Stimulated activated CD8-positive, alpha-beta memory T cell treated with anti-CD3 and anti-CD28 coated beads, Interleukin-7, amount 100 ng/mL, for 1 hour (primary cell): ENCODE data around the gene FOXN3.

ENCODE experiments used
- DNase-seq, 2 donors: peaks; one replicate each; pipeline ENCODE4 v3.0.0-alpha.2; 2020; ENCODE audit warnings: low read depth in 2 of 2

FOXN3 gene

GRCh38 chr14:89277203-89277602 lies 139.8 kb downstream of the FOXN3 start:
- no peak for DNase-seq

DNA sequence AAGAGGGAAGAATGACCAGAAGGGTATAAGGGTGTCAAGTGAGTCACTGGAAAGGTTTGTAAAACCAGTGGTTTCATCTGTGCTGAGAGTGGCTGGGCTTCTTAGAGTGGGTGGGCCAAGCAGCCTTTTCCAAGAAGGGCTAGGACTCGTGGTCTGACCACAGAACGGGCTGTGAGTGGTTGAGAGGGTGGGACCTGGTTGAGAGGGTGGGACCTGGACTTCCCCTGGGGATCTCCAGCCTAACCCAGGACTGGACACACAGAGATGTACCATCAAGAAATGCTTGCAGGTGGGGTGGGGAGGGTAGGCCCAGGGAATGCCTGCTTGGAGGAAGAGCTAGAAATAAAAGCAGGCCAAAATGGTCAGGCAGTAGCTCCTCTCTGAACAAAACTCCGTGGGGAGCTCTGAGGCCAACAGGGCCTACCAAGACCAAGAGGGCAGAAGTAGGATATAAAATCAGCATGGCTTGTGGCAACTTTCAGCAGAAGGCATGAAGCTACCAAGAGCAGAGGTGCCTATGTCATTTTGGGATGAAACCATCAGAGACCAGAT lies 140.5 kb downstream of the FOXN3 start:
- peak; percentile 16 to 40 for DNase-seq

- DNase-seq, result no peak
These were observed 146.4 kb downstream of the FOXN3 start for GRCh38 chr14:89270439-89271227.

GRCh38 chr14:89269404-89269803 lies 147.6 kb downstream of the FOXN3 start:
- DNase-seq, result no peak

- no peak for DNase-seq
These were observed 148.5 kb downstream of the FOXN3 start for GRCh38 chr14:89268514-89268913.

DNA sequence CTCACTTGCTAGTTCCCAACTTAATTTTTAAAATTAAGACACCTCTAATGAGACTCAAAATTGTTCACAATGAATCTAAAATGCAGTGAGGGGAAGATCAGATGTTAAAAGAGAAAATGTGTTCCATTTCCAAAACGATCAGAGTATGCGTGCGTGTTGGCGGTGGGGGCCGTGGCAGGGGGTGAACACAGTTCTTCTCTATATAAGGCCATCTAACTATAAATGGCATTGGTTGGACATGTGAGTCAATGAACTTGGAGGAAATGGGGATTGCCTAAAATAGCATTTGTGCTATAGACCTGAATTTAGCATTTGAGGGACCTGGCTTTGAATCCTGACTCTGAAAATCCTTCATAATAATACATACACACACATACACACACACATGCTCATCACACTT lies 149.4 kb downstream of the FOXN3 start:
- DNase-seq, result no peak

DNA sequence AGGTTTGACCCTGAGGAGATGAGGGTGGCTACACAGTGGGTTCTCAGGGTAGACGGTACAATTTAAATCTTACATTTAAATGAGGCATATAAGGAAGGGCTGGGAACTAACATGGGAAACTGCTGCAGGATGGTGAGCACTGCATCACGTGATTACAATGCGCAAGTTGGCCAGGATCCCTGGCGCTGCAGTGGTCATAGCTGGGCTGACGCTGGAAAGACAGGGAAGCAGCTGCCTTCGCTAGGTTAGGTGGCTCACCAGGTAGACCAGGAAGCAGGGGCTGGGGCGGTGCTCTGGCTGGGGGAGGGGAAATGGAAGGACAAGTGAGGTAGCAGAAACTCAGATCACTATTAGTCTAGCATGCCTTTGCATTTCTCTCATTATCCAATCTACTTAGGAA lies 149.9 kb downstream of the FOXN3 start:
- DNase-seq, result no peak

GRCh38 chr14:89266754-89267153 lies 150.3 kb downstream of the FOXN3 start:
- DNase-seq, result no peak

DNA sequence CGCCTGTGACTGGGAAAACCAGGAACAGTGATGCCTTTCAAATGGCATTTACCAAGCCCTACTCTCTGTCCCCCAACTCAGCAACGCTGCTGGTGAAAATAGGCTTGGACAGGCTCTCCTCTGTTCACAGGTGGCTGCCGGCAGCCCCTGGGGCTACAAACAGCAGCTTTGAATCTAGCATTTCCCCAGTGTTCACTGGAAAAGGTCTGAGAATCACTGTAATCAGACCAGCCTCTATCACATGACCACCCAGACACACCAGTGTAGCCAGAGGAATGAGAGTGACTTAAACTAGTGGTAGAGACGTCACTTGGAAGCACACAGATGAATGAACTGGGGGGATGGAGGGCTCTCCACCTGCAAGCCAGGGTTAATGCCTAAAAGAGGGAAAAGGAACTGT lies 151.8 kb downstream of the FOXN3 start:
- DNase-seq, result no peak

DNA sequence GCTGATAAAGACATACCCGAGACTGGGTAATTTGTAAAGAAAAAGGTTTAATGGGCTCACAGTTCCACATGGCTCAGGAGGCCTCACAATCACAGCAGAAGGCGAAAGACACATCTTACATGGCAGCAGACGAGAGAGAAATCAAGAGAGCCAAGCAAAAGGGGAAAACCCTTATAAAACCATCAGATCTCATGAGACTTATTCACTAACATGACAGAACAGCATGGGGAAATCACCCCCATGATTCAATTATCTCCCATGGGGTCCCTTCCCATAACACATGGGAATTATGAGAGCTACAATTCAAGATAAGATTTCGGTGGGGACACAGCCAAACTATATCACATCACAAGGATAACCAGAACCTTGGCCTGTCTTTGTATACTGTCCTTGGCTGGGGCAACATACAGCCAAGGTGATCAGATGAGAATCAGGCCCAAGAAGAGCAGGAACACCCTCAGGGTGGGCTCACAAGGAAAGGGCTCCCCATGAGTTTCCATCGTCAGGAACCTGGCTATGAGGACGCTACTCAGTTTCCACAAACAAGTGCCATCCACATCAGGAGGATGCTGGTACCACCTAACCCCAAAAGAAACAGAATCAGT lies 152.7 kb downstream of the FOXN3 start:
- no peak for DNase-seq

GRCh38 chr14:89262041-89262440 lies 155.0 kb downstream of the FOXN3 start:
- DNase-seq, result no peak

- no peak for DNase-seq
These were observed 156.1 kb downstream of the FOXN3 start for GRCh38 chr14:89260898-89261297.

DNA sequence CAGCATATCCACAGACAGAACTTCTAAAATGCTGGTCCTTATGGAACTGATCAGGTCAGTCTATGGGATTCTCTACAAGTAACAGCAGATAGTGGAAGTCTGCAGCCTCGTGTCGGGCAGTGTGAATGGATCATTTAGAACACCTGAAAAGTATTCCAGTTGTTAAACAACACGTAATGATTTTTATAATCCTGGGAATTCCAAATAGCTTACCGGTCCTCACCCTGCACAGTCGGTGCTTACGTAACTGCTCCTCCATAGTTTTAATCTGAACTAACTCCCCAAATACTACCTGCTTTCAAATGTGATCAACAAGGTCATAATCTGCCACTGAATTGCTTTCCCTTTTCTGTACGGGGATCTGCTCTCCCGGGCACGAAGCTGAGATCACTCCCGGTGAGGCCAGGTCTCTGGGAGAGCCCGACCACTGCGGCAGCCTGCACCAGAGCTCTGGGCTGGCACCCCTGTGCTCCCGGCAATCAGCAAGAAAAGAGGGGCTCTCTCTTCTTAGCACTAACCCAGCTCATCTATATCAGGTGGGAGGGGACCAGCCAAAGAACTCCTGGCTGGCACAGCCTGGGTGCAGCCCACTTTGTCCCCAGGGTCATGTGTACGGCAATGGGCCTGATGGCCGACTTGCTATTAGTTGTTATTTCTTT lies 157.0 kb downstream of the FOXN3 start:
- no peak for DNase-seq

GRCh38 chr14:89258728-89259273 lies 158.2 kb downstream of the FOXN3 start:
- no peak for DNase-seq

GRCh38 chr14:89256951-89257350 lies 160.1 kb downstream of the FOXN3 start:
- no peak for DNase-seq

- no peak for DNase-seq
These were observed 160.8 kb downstream of the FOXN3 start for GRCh38 chr14:89256283-89256682.

DNA sequence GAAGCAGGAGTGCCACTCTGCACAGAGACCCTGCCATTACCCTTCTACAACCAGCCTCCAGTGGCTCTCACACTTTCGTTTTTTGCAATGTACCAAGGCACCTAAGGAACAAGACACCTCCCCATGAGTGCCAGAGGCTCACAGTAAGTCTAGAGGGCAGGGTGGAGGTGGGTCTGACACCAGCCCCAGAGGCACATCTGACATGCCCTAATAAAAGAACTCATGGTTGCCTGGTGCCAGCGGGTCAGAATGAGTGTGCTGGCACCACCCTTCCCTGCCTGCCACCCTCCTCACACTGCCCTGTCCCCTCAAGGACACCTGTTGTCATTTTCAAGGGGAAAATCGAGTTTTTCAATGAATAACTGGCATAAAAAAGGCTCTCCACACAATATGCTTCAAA lies 161.2 kb downstream of the FOXN3 start:
- no peak for DNase-seq

DNA sequence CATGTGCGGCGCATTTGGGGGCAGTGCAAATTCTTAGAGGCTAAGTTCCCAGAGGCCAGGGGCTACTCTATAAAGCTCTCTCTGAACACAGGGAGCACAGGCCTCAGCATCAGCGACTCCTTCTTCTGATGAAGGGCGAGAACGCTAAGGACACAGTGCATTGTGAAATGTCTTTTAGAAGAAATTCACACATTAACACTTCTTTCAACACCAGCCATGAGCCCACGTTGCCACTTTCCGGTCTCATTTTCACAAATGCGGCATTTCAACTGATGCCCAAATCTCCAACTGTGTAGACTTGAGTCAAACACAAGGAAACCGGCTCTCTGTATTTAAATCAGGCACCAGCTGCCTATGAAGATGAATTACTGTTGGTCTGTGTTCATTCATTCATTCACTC lies 162.0 kb downstream of the FOXN3 start:
- DNase-seq, result no peak

GRCh38 chr14:89254166-89254909 lies 162.7 kb downstream of the FOXN3 start:
- DNase-seq, result no peak

GRCh38 chr14:89252887-89253532 lies 164.0 kb downstream of the FOXN3 start:
- DNase-seq, result no peak

GRCh38 chr14:89251061-89251460 lies 166.0 kb downstream of the FOXN3 start:
- no peak for DNase-seq
